H1 (cell line): ENCODE data around the gene KCNB1. TPM values are rescaled to one million over a fixed set of nuclear protein-coding genes. Genes with fewer than 3 reads are reported as not detected.
A peak's percentile ranks its signal among the peaks of the same experiment; 100 is the strongest.

Experiments
- CTCF ChIA-PET: fragments of 300-600 bp; sonication (Branson Sonifier 250); formaldehyde crosslinking; loops from one replicate; lab custom pipeline; 2021; ENCODE audit not compliant: partially characterized antibody; lab: Charles Lee
- POLR2A ChIA-PET: fragments of 300-600 bp; sonication (Branson Sonifier 250); formaldehyde crosslinking; loops from one replicate; lab custom pipeline; 2021; ENCODE audit warnings: inconsistent platforms; ENCODE audit not compliant: partially characterized antibody; lab: Charles Lee
- DNase-seq, 2 experiments: peaks; one replicate each; pipeline versions ENCODE4 v3.0.0 to v3.0.0-alpha.2; 2010 to 2022; ENCODE audit warnings: low spot score in 2 of 2, low read depth in 1 of 2, mixed read lengths in 1 of 2
- FAIRE-seq: peaks from 2 replicates; lab custom pipeline; 2011; peaks lifted over from hg19 to GRCh38; lab: Jason Lieb, UNC
- H2AFZ ChIP-seq: 2 replicates; pipeline ENCODE4 v1.8.1; 2012; ENCODE audit warnings: low read length, inconsistent platforms
- H2AK5ac ChIP-seq: 2 replicates; pipeline ENCODE4 v1.6.1; 2013; ENCODE audit warnings: low read depth, low read length
- H2BK120ac ChIP-seq: replicated peaks from 2 replicates; pipeline ENCODE3; 2013; ENCODE audit warnings: low read depth, low read length, inconsistent platforms
- H2BK12ac ChIP-seq: 2 replicates; pipeline ENCODE4 v1.6.1; 2013; ENCODE audit warnings: low read depth, low read length
- H2BK15ac ChIP-seq: 2 replicates; pipeline ENCODE4 v1.6.1; 2013; ENCODE audit warnings: low read length
- H2BK20ac ChIP-seq: 2 replicates; pipeline ENCODE4 v1.6.1; 2013; ENCODE audit warnings: low read length
- H2BK5ac ChIP-seq: 2 replicates; pipeline ENCODE4 v1.6.1; 2013; ENCODE audit warnings: low read depth, low read length
- H3K14ac ChIP-seq: 2 replicates; pipeline ENCODE4 v1.6.1; 2013; ENCODE audit warnings: inconsistent platforms; ENCODE audit not compliant: insufficient read length
- H3K18ac ChIP-seq: 2 replicates; pipeline ENCODE4 v1.6.1; 2013; ENCODE audit warnings: low read length; ENCODE audit errors: extremely low read depth
- H3K23ac ChIP-seq: 2 replicates; pipeline ENCODE4 v1.6.1; 2013; ENCODE audit warnings: inconsistent platforms; ENCODE audit not compliant: insufficient read length
- H3K23me2 ChIP-seq: 2 replicates; pipeline ENCODE4 v1.6.1; 2013; ENCODE audit warnings: low read depth, low read length
- H3K27ac ChIP-seq: 2 replicates; pipeline ENCODE4 v1.6.1; 2011; ENCODE audit warnings: low read depth, low read length, inconsistent platforms
- H3K27me3 ChIP-seq, 4 experiments: replicated peaks in 1 of 4; 1 replicate in 1 of 4; 2 replicates in 3 of 4; pipeline versions ENCODE4 v1.6.1 to v1.8.1; 2011 to 2013; ENCODE audit warnings: low read length in 3 of 4, mild to moderate bottlenecking in 3 of 4, inconsistent platforms in 2 of 4, mixed read lengths in 2 of 4, moderate library complexity in 1 of 4; ENCODE audit not compliant: control insufficient read depth in 3 of 4, insufficient read depth in 3 of 4; ENCODE audit errors: extremely low read depth in 1 of 4
- H3K36me3 ChIP-seq, 4 experiments: 2 replicates each; pipeline versions ENCODE4 v1.6.1 to v1.8.1; 2011 to 2013; ENCODE audit warnings: mild to moderate bottlenecking in 4 of 4, low read length in 3 of 4, moderate library complexity in 2 of 4, control low read depth in 1 of 4, inconsistent platforms in 1 of 4; ENCODE audit not compliant: insufficient read depth in 4 of 4, control insufficient read depth in 2 of 4
- H3K4ac ChIP-seq: replicated peaks from 2 replicates; pipeline ENCODE3; 2013; ENCODE audit warnings: low read length, low read depth, mixed read lengths, inconsistent platforms; ENCODE audit not compliant: insufficient read length
- H3K4me1 ChIP-seq, 4 experiments: replicated peaks in 1 of 4; 1 replicate in 1 of 4; 2 replicates in 3 of 4; pipeline versions ENCODE4 v1.6.1 to v1.8.1; 2011 to 2013; ENCODE audit warnings: low read length in 3 of 4, inconsistent platforms in 2 of 4, mixed read lengths in 1 of 4; ENCODE audit not compliant: insufficient read depth in 4 of 4, control insufficient read depth in 3 of 4
- H3K4me2 ChIP-seq, 2 experiments: 2 replicates each; pipeline versions ENCODE4 v1.6.1 to v1.8.1; 2011 to 2013; ENCODE audit warnings: low read depth in 2 of 2, low read length in 2 of 2, control low read depth in 1 of 2, inconsistent platforms in 1 of 2, mild to moderate bottlenecking in 1 of 2; ENCODE audit not compliant: insufficient read depth in 1 of 2
- H3K4me3 ChIP-seq, 4 experiments: fragments of 200-600, 300-600 bp in 1 of 4; sonication (generic), shearing (Covaris generic), sonication (Bioruptor Twin) in 1 of 4; 2 replicates each; pipeline versions ENCODE4 v1.5.1 to v1.8.1; 2011 to 2016; ENCODE audit warnings: low read length in 4 of 4, low read depth in 3 of 4, control low read depth in 2 of 4, inconsistent platforms in 2 of 4, mild to moderate bottlenecking in 2 of 4, mixed read lengths in 1 of 4, moderate library complexity in 1 of 4; ENCODE audit not compliant: insufficient read depth in 2 of 4; ENCODE audit errors: extremely low read depth in 1 of 4
- H3K56ac ChIP-seq: replicated peaks from 2 replicates; pipeline ENCODE3; 2013; ENCODE audit warnings: low read depth, mild to moderate bottlenecking, mixed read lengths, low read length, inconsistent platforms; ENCODE audit not compliant: insufficient read length
- H3K79me1 ChIP-seq: 2 replicates; pipeline ENCODE4 v1.6.1; 2013; ENCODE audit warnings: low read depth, low read length, control low read depth
- H3K79me2 ChIP-seq, 2 experiments: 2 replicates each; pipeline versions ENCODE4 v1.6.1 to v1.8.1; 2012 to 2013; ENCODE audit warnings: low read length in 2 of 2, mild to moderate bottlenecking in 2 of 2, inconsistent platforms in 1 of 2; ENCODE audit not compliant: insufficient read depth in 2 of 2, control insufficient read depth in 1 of 2
- H3K9ac ChIP-seq, 4 experiments: replicated peaks in 1 of 4; 1 replicate in 1 of 4; 2 replicates in 3 of 4; pipeline versions ENCODE4 v1.6.1 to v1.8.1; 2011 to 2013; ENCODE audit warnings: low read depth in 3 of 4, low read length in 3 of 4, control low read depth in 2 of 4, mild to moderate bottlenecking in 2 of 4, moderate library complexity in 2 of 4, inconsistent platforms in 1 of 4; ENCODE audit errors: extremely low read depth in 1 of 4
- H3K9me3 ChIP-seq, 2 experiments: 2 replicates each; pipeline versions ENCODE4 v1.6.1 to v1.8.1; 2012 to 2013; ENCODE audit warnings: mild to moderate bottlenecking in 2 of 2, moderate library complexity in 2 of 2, control low read depth in 1 of 2, inconsistent platforms in 1 of 2, low read depth in 1 of 2, low read length in 1 of 2, mixed read lengths in 1 of 2; ENCODE audit not compliant: insufficient read depth in 2 of 2
- H4K20me1 ChIP-seq, 2 experiments: replicated peaks in 1 of 2; 2 replicates each; pipeline versions ENCODE3 to v1.8.1; 2011 to 2013; ENCODE audit warnings: inconsistent platforms in 2 of 2, low read length in 2 of 2, mild to moderate bottlenecking in 1 of 2; ENCODE audit not compliant: insufficient read depth in 2 of 2, control insufficient read depth in 1 of 2
- H4K5ac ChIP-seq: 2 replicates; pipeline ENCODE4 v1.6.1; 2013; ENCODE audit warnings: low read length, low read depth, mixed read lengths, inconsistent platforms; ENCODE audit not compliant: insufficient read length
- H4K8ac ChIP-seq: 2 replicates; pipeline ENCODE4 v1.8.0; 2013; ENCODE audit warnings: mild to moderate bottlenecking, moderate library complexity, low read length, inconsistent platforms; ENCODE audit not compliant: insufficient read depth; ENCODE audit errors: extremely low read depth
- H4K91ac ChIP-seq: replicated peaks from 2 replicates; pipeline ENCODE3; 2013; ENCODE audit warnings: low read length, mixed read lengths, inconsistent platforms; ENCODE audit not compliant: insufficient read length
- BRCA1 ChIP-seq: IDR thresholded peaks from 2 replicates; pipeline ENCODE4 v1.6.1; 2012; ENCODE audit warnings: low read depth, low read length, improper control_type of control experiment
- E2F6 ChIP-seq: IDR thresholded peaks from 2 replicates; pipeline ENCODE4 v1.6.1; 2012; ENCODE audit warnings: inconsistent platforms
- KDM1A ChIP-seq: fragments of 200-600, 300-600 bp; sonication (generic); IDR thresholded peaks from 2 replicates; pipeline ENCODE4 v1.7.1; 2016; ENCODE audit warnings: mild to moderate bottlenecking, low read length, borderline replicate concordance
- MAFK ChIP-seq: IDR thresholded peaks from 2 replicates; pipeline ENCODE4 v1.6.1; 2012; ENCODE audit warnings: low read depth, mild to moderate bottlenecking, improper control_type of control experiment, low read length
- SIRT6 ChIP-seq: IDR thresholded peaks from one replicate; pipeline ENCODE4 v1.7.1; 2012; ENCODE audit warnings: low read length, inconsistent platforms
- WGBS, 2 experiments: shearing (Covaris generic) in 1 of 2; methylation state at CpG; one replicate each; pipeline versions ENCODE4 v1.1.6 to v1.1.7; 2013 to 2015; ENCODE audit warnings: low lambda C conversion rate in 2 of 2, mixed read lengths in 2 of 2, inconsistent platforms in 1 of 2, low coverage in 1 of 2, missing lambda C conversion rate in 1 of 2; ENCODE audit not compliant: insufficient replicate concordance in 2 of 2, insufficient coverage in 1 of 2, insufficient read length in 1 of 2; ENCODE audit errors: extremely low coverage in 1 of 2, missing lambda C conversion rate in 1 of 2; 5-methylcytosine and 5-hydroxymethylcytosine counted together
- polyA plus RNA-seq, 7 experiments: library from polyadenylated mRNA; depleted of rRNA in 3 of 7; stranded (reverse) in 5 of 7; unstranded in 2 of 7; fragments of >200 nt in 5 of 7; fragments of 200-250 nt in 2 of 7; gene quantifications; 1 replicate in 5 of 7; 2 replicates in 1 of 7; 4 replicates in 1 of 7; pipeline versions ENCODE4 v1.2.1 to v1.2.3, GENCODE V29; 2011 to 2013; ENCODE audit warnings: missing spikeins in 2 of 7, mixed read lengths in 2 of 7
- total RNA-seq: library from RNA; stranded (reverse); fragmentation: NEBNext Ultra II Directional; extraction: Animal tissue kit (Norgen Biotek cat#: 25700); gene quantifications from 2 replicates; pipeline ENCODE4 v1.2.1, GENCODE V29; 2021

The KCNB1 gene
- total and polyA plus RNA-seq, 2 of the 8 experiments (the other 6 are each of a cell fraction or from before 2014, with no cell fraction given) = 0.58 to 0.67 TPM

- Histone ChIP-seq H3K14ac (no peak overlapping the region), H3K23me2 (no peaks in the 10 kb centered on the region), H3K36me3 (no peaks in the 10 kb centered on the region), H3K4me1 (peaks cover 0 to 6% (median 0%) of the 10 kb centered on the region in 4 experiments; a peak in 2 of 7 replicates), H3K56ac (no peak overlapping the region), H3K79me1 (no peaks in the 10 kb centered on the region), H3K18ac (no peak overlapping the region), H3K23ac (no peak overlapping the region), H4K91ac (no peak overlapping the region), H4K8ac (no peak overlapping the region), H3K4me3 (no peak overlapping the region), H3K9me3 (no peaks in the 10 kb centered on the region), H2BK12ac (no peak overlapping the region), H2AFZ (no peak overlapping the region), H4K20me1 (no peaks in the 10 kb centered on the region), H2BK20ac (peak overlapping the region; percentile 50; the same call in 1 of the 2 replicates), H2BK120ac (no peak overlapping the region), H2AK5ac (no peak overlapping the region), H3K79me2 (no peaks in the 10 kb centered on the region), H3K27me3 (no peaks in the 10 kb centered on the region; a peak in 1 of 7 replicates), H3K9ac (no peak overlapping the region), H3K27ac (no peak overlapping the region), H2BK15ac (no peak overlapping the region), H3K4ac (no peak overlapping the region), H3K4me2 (no peak overlapping the region), H4K5ac (no peak overlapping the region), H2BK5ac (no peak overlapping the region)
- DNase-seq (no peak), FAIRE-seq (no peak)
- TF ChIP-seq SIRT6 = no peak
- no peak for TF ChIP-seq BRCA1
- no peak for TF ChIP-seq KDM1A
- no peak for TF ChIP-seq MAFK
- TF ChIP-seq E2F6 = no peak
- CTCF ChIA-PET = interaction anchor here (1.3 kb wide), 2 partner anchors 15 to 70 kb away, joined by 3 read pairs; no protein-coding TSS in a partner anchor
- POLR2A ChIA-PET = no interaction called here
- WGBS, 2 experiments = 84% methylated on average over 7 of the region's 7 CpGs; no CpG with 5 or more reads in 1 of the 2 experiments
These were observed 82.1 kb downstream of the KCNB1 start for GRCh38 chr20:49400410-49400809.
